K562 (cell line): ENCODE measurements around the gene TTC9B.

Experiments
- CBX8 ChIP-seq: fragments of 200-600 bp; sonication (generic); IDR thresholded peaks from 2 replicates; pipeline ENCODE4 v1.6.1; 2012; ENCODE audit warnings: borderline replicate concordance, mixed run types, low read depth, mild to moderate bottlenecking, moderate library complexity, mixed read lengths, low read length, control low read depth, inconsistent platforms; ENCODE audit not compliant: poor library complexity, severe bottlenecking; ENCODE audit errors: extremely low read depth
- PHF8 ChIP-seq: fragments of 200-600 bp; sonication (generic); IDR thresholded peaks from 2 replicates; pipeline ENCODE4 v1.6.1; 2012; ENCODE audit warnings: mixed run types, mild to moderate bottlenecking, inconsistent platforms, low read length, moderate library complexity, borderline replicate concordance
- POLR2A ChIP-seq: fragments of 450-650 bp; conservative IDR thresholded peaks from 2 replicates; pipeline ENCODE4 v1.6.1; 2016
- TEAD1 ChIP-seq, 2 experiments: fragments of 450-650 bp in 1 of 2; sonication (generic) in 1 of 2; formaldehyde crosslinking; IDR thresholded peaks; 2 replicates each; pipeline versions ENCODE4 v1.4.0 to v1.8.0; 2020 to 2022; ENCODE audit warnings: mild to moderate bottlenecking in 2 of 2, missing genetic modification reagents in 1 of 2

DNA sequence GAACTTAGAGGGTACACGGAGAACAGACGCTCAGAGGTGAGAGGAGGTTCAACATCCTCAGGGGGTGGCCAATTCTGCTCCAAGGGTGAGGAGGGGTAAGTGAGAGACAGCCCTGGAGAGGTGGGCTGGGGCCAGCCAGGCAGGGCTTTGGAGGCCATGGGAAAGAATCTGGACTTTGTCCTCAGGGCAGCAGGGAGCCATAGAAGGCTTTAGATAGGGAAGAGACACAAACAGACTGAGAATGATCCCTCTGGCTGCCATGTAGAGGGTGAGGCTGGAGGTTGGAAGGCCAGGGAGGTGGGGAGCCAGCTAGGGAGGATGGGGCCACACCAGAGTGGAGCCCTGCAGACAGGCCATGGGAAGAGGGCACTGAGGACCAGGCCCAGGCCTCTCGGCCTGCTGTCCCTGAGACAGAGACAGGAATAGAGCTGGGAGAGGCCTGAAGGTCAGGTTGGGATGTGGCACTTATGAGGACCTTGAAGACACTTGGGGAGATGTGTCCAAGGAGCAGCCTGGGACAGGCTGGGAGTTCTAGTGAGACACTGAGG, 37.5 kb upstream of the TTC9B start:
- no peak for TF ChIP-seq CBX8
- no peak for TF ChIP-seq POLR2A
- no peak for TF ChIP-seq PHF8
- no peak for TF ChIP-seq TEAD1 (CRISPR knock-in tag; IDR thresholded peaks at IDR 0.05)
